KMS-11 (cell line): ENCODE data around the gene PTGIR.

Experiments used
- H2AFZ ChIP-seq: fragments of 200-600 bp; sonication (generic); 2 replicates; pipeline ENCODE4 v1.6.1; 2016; ENCODE audit warnings: antibody characterized with exemption, mixed run types, low read depth
- H3K27ac ChIP-seq: fragments of 200-600 bp; sonication (generic); 2 replicates; pipeline ENCODE4 v1.6.1; 2016; ENCODE audit warnings: mild to moderate bottlenecking, mixed run types
- H3K27me3 ChIP-seq: fragments of 200-600 bp; sonication (generic); 2 replicates; pipeline ENCODE4 v1.6.1; 2017; ENCODE audit warnings: mild to moderate bottlenecking, low read depth, mixed run types, moderate library complexity; ENCODE audit not compliant: insufficient read depth
- H3K36me3 ChIP-seq: fragments of 200-600 bp; sonication (generic); 2 replicates; pipeline ENCODE4 v1.6.1; 2017; ENCODE audit warnings: mild to moderate bottlenecking, mixed run types; ENCODE audit not compliant: insufficient read depth
- H3K4me1 ChIP-seq: fragments of 200-600 bp; sonication (generic); 2 replicates; pipeline ENCODE4 v1.6.1; 2016; ENCODE audit warnings: mild to moderate bottlenecking, low read depth, mixed run types; ENCODE audit not compliant: poor library complexity, severe bottlenecking
- H3K4me2 ChIP-seq: fragments of 200-600 bp; sonication (generic); 2 replicates; pipeline ENCODE4 v1.7.0; 2016; ENCODE audit warnings: mild to moderate bottlenecking, mixed run types
- H3K4me3 ChIP-seq: fragments of 200-600 bp; sonication (generic); IDR thresholded peaks from 2 replicates; pipeline ENCODE4 v1.6.1; 2017; ENCODE audit warnings: low read depth, low read length, mixed read lengths; ENCODE audit not compliant: insufficient read depth
- H3K79me2 ChIP-seq: fragments of 200-600 bp; sonication (generic); 2 replicates; pipeline ENCODE4 v1.6.1; 2016; ENCODE audit warnings: low read depth, mixed run types; ENCODE audit not compliant: insufficient read depth
- H3K9ac ChIP-seq: fragments of 200-600 bp; sonication (generic); 2 replicates; pipeline ENCODE4 v1.6.1; 2016; ENCODE audit warnings: mild to moderate bottlenecking, mixed run types
- H4K20me1 ChIP-seq: fragments of 200-600 bp; sonication (generic); 2 replicates; pipeline ENCODE4 v1.6.1; 2016; ENCODE audit warnings: mild to moderate bottlenecking, mixed run types; ENCODE audit not compliant: insufficient read depth
- TF ChIP-seq, protein P1 (sequence below): fragments of 200-600 bp; sonication (generic); conservative IDR thresholded peaks from 2 replicates; pipeline ENCODE4 v1.6.1; 2017; ENCODE audit warnings: low read depth, mild to moderate bottlenecking, antibody characterized with exemption, low read length, moderate library complexity, mixed read lengths

The PTGIR gene

DNA sequence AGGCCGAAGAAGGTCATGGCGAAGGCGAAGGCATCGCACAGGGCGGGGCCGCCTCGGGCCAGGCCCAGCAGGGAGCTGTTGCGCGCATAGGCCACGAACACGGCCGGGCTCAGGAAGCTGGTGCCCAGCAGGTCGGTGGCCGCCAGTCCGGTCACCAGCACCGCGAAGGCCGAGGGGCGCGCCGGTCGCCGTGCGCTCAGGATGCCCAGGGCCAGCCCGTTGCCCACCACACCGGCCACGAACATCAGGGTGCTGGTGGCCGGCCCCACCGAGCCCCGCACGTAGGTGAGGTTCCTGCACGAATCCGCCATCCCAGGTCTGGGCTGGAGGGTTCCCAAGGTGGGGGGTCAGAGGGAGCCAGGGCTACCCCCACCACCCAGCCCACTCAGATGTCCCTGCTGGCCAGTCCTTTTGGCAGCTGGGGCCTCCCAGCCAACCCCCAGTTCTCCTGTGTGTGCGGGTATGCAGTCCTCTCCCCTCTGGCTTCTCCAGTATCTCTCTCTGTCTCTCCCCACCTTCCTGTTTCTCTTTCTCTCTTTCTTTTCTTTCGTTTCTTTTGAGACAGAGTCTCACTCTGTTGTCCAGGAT is 880 bp downstream of the PTGIR start:
- Histone ChIP-seq H3K79me2 (no peaks in the 10 kb centered on the region), H2AFZ (no peak overlapping the region), H3K27ac (no peak overlapping the region), H3K9ac (no peak overlapping the region), H3K27me3 (peaks cover 57% of the 10 kb centered on the region), H3K36me3 (no peaks in the 10 kb centered on the region), H3K4me2 (no peak overlapping the region), H3K4me3 (no peak overlapping the region), H3K4me1 (peaks cover 7% of the 10 kb centered on the region), H4K20me1 (no peaks in the 10 kb centered on the region)
- TF ChIP-seq, protein P1, sequence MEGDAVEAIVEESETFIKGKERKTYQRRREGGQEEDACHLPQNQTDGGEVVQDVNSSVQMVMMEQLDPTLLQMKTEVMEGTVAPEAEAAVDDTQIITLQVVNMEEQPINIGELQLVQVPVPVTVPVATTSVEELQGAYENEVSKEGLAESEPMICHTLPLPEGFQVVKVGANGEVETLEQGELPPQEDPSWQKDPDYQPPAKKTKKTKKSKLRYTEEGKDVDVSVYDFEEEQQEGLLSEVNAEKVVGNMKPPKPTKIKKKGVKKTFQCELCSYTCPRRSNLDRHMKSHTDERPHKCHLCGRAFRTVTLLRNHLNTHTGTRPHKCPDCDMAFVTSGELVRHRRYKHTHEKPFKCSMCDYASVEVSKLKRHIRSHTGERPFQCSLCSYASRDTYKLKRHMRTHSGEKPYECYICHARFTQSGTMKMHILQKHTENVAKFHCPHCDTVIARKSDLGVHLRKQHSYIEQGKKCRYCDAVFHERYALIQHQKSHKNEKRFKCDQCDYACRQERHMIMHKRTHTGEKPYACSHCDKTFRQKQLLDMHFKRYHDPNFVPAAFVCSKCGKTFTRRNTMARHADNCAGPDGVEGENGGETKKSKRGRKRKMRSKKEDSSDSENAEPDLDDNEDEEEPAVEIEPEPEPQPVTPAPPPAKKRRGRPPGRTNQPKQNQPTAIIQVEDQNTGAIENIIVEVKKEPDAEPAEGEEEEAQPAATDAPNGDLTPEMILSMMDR, result no peak

DNA sequence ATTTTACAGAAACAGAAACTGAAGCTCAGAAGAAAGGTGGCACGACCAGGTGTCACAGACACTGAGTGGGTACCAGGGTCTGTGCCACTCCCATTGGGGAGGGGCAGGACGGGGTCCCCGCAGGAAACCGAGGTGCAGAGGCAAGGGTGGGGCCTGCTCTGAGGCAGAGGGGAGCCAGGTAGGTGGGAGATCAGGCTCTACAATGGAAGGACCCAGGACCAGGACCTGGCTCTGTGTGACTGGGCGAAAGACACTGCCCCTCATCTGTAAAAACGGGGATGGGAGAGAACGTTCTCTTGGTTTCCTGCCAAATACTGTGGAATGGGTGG is 2.8 kb downstream of the PTGIR start:
- Histone ChIP-seq H4K20me1 (no peaks in the 10 kb centered on the region), H3K4me1 (peaks cover 9% of the 10 kb centered on the region), H2AFZ (no peak overlapping the region), H3K4me3 (no peak overlapping the region), H3K27me3 (peaks cover 70% of the 10 kb centered on the region), H3K4me2 (no peak overlapping the region), H3K9ac (no peak overlapping the region), H3K36me3 (no peaks in the 10 kb centered on the region), H3K79me2 (no peaks in the 10 kb centered on the region), H3K27ac (no peak overlapping the region)
- TF ChIP-seq, protein P1, result no peak

DNA sequence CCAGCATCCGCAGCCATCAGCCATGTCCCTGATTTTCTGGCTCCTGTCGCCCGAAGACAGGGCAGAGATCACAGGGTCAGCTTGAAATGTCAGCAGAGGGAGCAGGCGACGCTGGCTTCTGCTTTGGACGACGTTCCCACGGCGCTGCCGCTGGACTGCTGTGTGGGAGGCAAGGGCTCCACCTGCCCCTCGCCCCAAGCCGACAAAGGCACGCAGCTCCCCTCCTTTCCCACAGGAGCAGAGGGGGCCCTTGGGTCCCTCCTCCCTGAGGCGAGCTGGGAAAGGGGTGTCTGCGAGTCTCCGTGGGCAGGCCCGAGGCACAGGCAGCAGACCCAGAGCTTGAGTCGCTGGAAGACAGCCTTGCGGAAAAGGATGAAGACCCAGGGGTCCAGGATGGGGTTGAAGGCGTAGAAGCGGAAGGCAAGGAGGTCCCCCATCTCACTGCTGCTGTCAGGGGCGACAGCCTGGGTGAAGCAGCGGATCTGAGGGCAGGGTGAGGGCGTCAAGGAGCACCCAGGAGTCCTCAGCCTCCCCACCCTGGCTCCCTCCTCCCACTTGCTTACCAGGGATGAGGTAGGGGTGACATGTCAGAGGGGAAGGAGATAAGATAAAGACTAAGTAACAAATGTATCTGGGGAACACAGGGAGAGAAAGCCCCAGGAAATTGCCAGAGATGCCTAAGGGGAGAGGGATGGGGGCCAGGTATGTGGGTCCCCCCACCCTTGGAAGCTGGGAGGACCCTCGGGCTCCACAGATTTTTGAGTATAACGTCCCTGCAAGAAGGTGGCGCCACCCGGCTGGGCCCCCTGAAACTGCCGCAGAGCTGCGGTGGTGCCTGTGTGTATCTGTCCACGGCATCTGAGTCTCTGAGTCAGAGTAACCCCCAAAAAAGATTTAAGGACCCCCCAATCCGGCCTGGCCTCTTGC is 3.4 kb downstream of the PTGIR start:
- H3K4me1 ChIP-seq, result peaks cover 15% of the 10 kb centered on the region
- H3K36me3 ChIP-seq, result no peaks in the 10 kb centered on the region
- H3K4me2 ChIP-seq, result no peak overlapping the region
- H4K20me1 ChIP-seq, result no peaks in the 10 kb centered on the region
- TF ChIP-seq, protein P1, result no peak
- no peaks in the 10 kb centered on the region for H3K79me2 ChIP-seq
- no peak overlapping the region for H2AFZ ChIP-seq
- H3K27me3 ChIP-seq, result peaks cover 76% of the 10 kb centered on the region
- H3K4me3 ChIP-seq, result no peak overlapping the region
- H3K27ac ChIP-seq, result no peak overlapping the region
- H3K9ac ChIP-seq, result no peak overlapping the region

DNA sequence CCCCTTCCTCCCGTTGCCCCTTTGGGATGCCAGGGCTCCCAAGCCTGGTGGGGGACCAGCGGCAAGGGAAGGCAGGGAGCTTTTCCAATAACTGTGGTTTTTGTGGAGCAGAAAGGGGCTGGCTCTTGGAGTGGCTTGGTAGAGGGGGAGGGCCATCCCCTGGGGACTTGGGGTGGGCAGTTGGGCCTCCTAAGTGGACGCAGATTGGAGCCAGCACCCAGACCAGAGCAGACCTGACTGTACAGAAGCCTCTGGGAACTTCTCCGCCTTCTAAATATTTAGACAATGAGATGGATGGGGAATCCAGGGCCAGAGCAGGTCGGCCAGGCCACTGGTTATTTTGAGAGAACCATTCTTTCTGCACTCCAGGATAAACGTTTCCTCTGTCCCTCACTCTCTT is 4.2 kb downstream of the PTGIR start:
- TF ChIP-seq, protein P1, result no peak
- Histone ChIP-seq H3K4me1 (peaks cover 17% of the 10 kb centered on the region), H3K79me2 (no peaks in the 10 kb centered on the region), H4K20me1 (no peaks in the 10 kb centered on the region), H3K4me2 (no peak overlapping the region), H2AFZ (no peak overlapping the region), H3K36me3 (no peaks in the 10 kb centered on the region), H3K27ac (no peak overlapping the region), H3K9ac (no peak overlapping the region), H3K4me3 (no peak overlapping the region), H3K27me3 (peaks cover 83% of the 10 kb centered on the region)
